ENCODE data around the gene PSG7. TPM values are rescaled to one million over a fixed set of nuclear protein-coding genes. Genes with fewer than 3 reads are reported as not detected.
A peak's percentile ranks its signal among the peaks of the same experiment; 100 is the strongest.
"Not testable (repeated sequence)": the region's sequence is repeated elsewhere in the genome, so short reads cannot be mapped to it uniquely, and the experiment has no call there.

PSG7 gene
- not detected in 2 replicates for total RNA-seq

DNA sequence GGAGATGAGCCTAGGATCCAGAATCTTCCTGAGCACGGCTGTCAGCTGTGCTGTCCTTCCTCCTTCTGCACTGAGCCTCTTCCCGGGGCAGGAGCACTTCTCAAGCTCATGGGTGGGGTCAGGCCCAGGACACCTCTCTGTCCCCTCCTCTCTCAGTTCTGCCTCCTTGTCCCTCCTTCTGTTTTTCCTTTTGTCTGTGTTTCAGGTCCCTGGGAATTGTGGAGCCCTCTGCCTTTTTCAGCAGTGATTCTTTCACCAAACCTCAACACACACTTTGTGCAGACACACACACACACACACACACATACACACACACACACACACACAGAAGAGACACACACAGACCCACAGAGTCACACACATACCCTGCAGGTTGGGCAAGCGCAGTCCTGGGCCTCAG lies at the start of gene PSG7:
Gene PSG7, minus strand, starts transcription at position 101 of the 400 bp plus-strand sequence. CDS start 131 bp downstream, outside the sequence.
- not testable (repeated sequence) for H3K36me3 ChIP-seq (ENCODE audit: control insufficient read depth, insufficient read depth, low read length); DNase-seq (ENCODE audit: low read depth); FAIRE-seq; H3K27me3 ChIP-seq (ENCODE audit: control insufficient read depth, insufficient read depth, low read length); H3K4me3 ChIP-seq (ENCODE audit: low read depth, low read length)

DNA sequence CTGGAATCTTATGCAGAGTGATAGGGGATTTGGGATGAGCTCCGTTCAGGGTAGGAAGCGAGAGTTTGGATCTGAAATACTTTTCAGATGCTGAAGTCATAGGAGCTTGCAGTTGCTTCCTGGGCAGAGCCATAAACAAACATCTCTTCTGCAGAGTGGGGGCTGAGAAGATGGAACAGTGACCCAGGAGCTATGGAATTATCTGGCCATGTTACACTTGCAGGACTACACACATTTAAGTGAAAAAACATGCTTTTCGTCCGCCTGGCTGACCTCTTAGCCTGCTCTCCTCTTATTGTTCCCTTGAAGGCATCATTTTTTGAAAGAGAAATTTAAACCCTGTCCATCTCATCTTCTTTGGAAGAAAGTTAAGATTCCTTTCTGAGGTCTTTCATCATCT lies 48.6 kb upstream of the PSG7 start:
- no peak for FAIRE-seq
- no peak overlapping the region for H3K4me3 ChIP-seq (ENCODE audit: low read depth, low read length)
- no peaks in the 10 kb centered on the region for H3K36me3 ChIP-seq (ENCODE audit: control insufficient read depth, insufficient read depth, low read length)
- TF ChIP-seq, protein P1, sequence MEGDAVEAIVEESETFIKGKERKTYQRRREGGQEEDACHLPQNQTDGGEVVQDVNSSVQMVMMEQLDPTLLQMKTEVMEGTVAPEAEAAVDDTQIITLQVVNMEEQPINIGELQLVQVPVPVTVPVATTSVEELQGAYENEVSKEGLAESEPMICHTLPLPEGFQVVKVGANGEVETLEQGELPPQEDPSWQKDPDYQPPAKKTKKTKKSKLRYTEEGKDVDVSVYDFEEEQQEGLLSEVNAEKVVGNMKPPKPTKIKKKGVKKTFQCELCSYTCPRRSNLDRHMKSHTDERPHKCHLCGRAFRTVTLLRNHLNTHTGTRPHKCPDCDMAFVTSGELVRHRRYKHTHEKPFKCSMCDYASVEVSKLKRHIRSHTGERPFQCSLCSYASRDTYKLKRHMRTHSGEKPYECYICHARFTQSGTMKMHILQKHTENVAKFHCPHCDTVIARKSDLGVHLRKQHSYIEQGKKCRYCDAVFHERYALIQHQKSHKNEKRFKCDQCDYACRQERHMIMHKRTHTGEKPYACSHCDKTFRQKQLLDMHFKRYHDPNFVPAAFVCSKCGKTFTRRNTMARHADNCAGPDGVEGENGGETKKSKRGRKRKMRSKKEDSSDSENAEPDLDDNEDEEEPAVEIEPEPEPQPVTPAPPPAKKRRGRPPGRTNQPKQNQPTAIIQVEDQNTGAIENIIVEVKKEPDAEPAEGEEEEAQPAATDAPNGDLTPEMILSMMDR (IDR thresholded peaks at IDR 0.05; ENCODE audit: insufficient read depth, low read length, severe bottlenecking): no peak
- H3K27me3 ChIP-seq (ENCODE audit: control insufficient read depth, insufficient read depth, low read length): no peaks in the 10 kb centered on the region
- DNase-seq (ENCODE audit: low read depth): no peak

DNA sequence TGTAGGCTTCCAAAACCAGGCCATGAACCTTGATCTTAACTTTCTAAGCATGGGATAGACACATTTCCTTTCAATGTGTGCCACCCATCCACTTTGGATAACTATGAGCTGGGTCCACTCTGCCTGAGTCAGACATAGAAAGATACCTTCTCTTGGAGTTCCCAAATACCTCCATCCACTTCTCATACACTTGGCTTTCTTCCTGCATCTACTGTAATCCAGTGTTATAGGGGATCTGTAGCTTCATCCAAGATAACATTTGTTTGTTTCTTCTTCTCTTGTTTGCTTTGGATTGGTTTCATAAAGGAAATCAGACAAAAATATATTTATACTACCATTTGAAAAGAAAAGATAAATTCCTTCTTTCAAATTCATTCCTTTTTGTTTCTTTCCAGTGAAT lies 45.1 kb upstream of the PSG7 start:
- DNase-seq (ENCODE audit: low read depth); H3K27me3 ChIP-seq (ENCODE audit: control insufficient read depth, insufficient read depth, low read length); FAIRE-seq; H3K36me3 ChIP-seq (ENCODE audit: control insufficient read depth, insufficient read depth, low read length); H3K4me3 ChIP-seq (ENCODE audit: low read depth, low read length): not testable (repeated sequence)

DNA sequence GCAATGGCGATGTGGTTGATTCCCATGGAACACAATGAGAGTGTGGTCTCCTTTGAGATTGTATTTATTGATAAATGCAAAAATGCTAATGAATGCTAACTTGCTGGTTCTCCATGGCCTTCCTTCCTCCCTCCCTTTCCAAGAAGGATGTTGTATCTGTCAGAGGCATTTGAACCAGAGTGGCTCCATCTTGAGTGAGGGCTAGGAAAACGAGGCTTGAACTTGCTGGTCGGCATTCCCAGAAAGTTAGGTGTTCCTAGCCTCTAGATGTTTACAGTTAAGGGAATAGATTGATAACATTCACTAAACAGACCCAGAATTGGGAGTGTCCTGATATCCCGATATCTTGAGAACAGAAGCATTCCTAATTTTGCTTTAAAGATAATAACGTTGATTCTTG lies 34.4 kb upstream of the PSG7 start:
- not testable (repeated sequence) for H3K27me3 ChIP-seq (ENCODE audit: control insufficient read depth, insufficient read depth, low read length); H3K4me3 ChIP-seq (ENCODE audit: low read depth, low read length); FAIRE-seq; DNase-seq (ENCODE audit: low read depth); H3K36me3 ChIP-seq (ENCODE audit: control insufficient read depth, insufficient read depth, low read length)

DNA sequence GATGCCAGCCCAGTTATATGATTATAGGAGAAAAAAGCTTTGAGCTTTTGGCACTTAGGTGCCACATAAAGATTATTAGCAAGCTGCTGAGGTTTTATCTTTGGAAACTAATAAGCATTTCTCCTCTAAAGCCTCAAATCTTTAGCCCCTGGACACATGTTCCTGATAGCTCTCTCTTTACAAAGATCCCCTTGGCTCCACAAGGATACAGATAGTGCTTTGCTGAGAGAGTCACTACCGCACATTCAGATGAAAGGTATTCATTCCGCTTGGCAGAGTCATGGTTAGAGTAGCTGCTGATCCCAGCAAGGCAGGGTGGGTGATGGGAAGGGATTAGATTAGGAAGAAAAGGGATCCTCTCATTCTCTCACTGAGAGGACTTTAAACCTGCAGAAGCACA lies 28.2 kb upstream of the PSG7 start:
- Histone ChIP-seq H3K4me3 (ENCODE audit: low read depth, low read length) (no peak overlapping the region), H3K27me3 (ENCODE audit: control insufficient read depth, insufficient read depth, low read length) (no peaks in the 10 kb centered on the region), H3K36me3 (ENCODE audit: control insufficient read depth, insufficient read depth, low read length) (no peaks in the 10 kb centered on the region)
- TF ChIP-seq, protein P1 (IDR thresholded peaks at IDR 0.05; ENCODE audit: insufficient read depth, low read length, severe bottlenecking): no peak
- DNase-seq (ENCODE audit: low read depth) (peak; percentile 39), FAIRE-seq (no peak)

DNA sequence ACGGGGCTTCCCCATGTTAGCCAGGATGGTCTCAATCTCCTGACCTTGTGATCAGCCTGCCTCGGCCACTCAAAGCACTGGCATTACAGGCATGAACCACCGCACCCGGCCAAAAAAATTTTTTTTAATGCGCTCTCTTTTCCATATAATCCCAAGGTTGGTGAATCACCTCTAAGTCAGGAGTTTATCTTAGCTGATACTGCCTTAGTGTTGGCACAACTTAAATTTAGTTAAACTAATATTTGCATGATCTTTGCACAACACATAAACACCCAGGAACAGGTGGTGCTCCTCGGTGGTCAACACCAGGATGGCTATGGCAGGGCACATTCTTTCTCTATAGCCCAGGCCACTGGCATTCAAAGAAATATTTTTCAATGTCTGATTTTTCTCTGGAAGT lies 24.1 kb upstream of the PSG7 start:
- TF ChIP-seq, protein P1 (IDR thresholded peaks at IDR 0.05; ENCODE audit: insufficient read depth, low read length, severe bottlenecking): no peak
- Histone ChIP-seq H3K36me3 (ENCODE audit: control insufficient read depth, insufficient read depth, low read length) (no peaks in the 10 kb centered on the region), H3K27me3 (ENCODE audit: control insufficient read depth, insufficient read depth, low read length) (no peaks in the 10 kb centered on the region), H3K4me3 (ENCODE audit: low read depth, low read length) (no peak overlapping the region)
- DNase-seq (ENCODE audit: low read depth): no peak
- FAIRE-seq: no peak

DNA sequence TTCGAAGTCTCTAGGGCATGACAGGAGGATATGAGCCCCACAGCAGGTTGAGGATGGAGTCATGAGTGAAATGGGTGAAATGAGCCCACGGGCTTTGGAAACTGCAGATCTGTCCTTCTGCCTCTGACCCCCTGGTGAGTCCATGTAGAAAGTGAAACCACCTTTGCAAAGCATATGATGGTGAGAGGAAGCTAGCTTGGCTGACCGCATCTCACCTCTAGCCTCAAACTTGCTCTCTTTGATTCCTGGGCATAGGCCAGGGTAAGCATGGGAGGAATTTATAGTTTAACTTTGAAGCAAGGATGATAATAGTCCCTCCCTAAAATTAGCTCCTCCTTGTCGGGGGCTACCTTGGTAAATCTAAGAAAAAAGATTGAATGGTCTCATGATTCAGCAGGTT lies 15.1 kb upstream of the PSG7 start:
- not testable (repeated sequence) for H3K36me3 ChIP-seq (ENCODE audit: control insufficient read depth, insufficient read depth, low read length); FAIRE-seq; H3K4me3 ChIP-seq (ENCODE audit: low read depth, low read length); H3K27me3 ChIP-seq (ENCODE audit: control insufficient read depth, insufficient read depth, low read length); DNase-seq (ENCODE audit: low read depth)

DNA sequence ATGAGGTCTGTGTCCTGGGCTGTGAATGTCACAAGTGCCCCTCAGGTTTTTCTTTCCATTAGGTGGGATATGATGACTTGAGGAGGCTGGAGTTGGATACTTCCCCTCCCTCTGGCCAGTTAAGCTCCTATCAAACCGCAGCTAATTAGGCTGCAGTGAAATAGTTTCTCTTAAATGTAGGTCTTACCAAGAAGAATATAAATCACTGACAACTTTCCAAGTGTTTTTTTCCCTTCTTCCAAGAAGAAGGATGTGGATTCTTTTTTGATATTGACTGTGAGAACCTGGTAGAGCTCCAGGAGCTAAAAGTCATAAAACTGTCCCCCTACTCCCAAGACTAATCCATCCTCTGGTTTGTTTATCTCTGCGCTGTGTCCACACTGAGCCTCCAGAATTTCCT lies 14.5 kb upstream of the PSG7 start:
- FAIRE-seq; H3K36me3 ChIP-seq (ENCODE audit: control insufficient read depth, insufficient read depth, low read length): not testable (repeated sequence)

More for the DNA sequence above, 14.5 kb upstream of the PSG7 start:
- H3K27me3 ChIP-seq (ENCODE audit: control insufficient read depth, insufficient read depth, low read length); DNase-seq (ENCODE audit: low read depth); H3K4me3 ChIP-seq (ENCODE audit: low read depth, low read length): not testable (repeated sequence)

Data from bronchial epithelial cell (primary cell).